CD4-positive, alpha-beta T cell (primary cell): ENCODE measurements around the gene BIN2. TPM values are rescaled to one million over a fixed set of nuclear protein-coding genes. Genes with fewer than 3 reads are reported as not detected.

Source experiments
- ATAC-seq: fragments of 200-7000 bp; cut with Tn5 transposase; one replicate; pipeline ENCODE4 v1.10.0; 2022; ENCODE audit warnings: mild to moderate bottlenecking; ENCODE audit not compliant: poor library complexity
- CTCF ChIA-PET: fragments of 350-600 bp; sonication (Branson Sonifier 250); formaldehyde crosslinking; loops from one replicate; lab custom pipeline; 2021; ENCODE audit warnings: antibody characterized with exemption, inconsistent platforms; lab: Charles Lee
- POLR2A ChIA-PET: fragments of 350-600 bp; sonication (Branson Sonifier 250); formaldehyde crosslinking; loops from one replicate; lab custom pipeline; 2021; ENCODE audit warnings: antibody characterized with exemption, inconsistent platforms; lab: Charles Lee
- DNase-seq, 14 experiments: peaks; one replicate each; pipeline ENCODE4 v3.0.0-alpha.2; 2013 to 2020; ENCODE audit warnings: mixed read lengths in 2 of 14
- H3K27ac ChIP-seq, 2 donors: one replicate each; pipeline versions ENCODE4 v1.5.1 to v1.7.0; 2013; ENCODE audit warnings: low read length in 2 of 2, low read depth in 1 of 2, mild to moderate bottlenecking in 1 of 2
- H3K27me3 ChIP-seq, 2 experiments: 1 replicate in 1 of 2; 2 replicates in 1 of 2; pipeline versions ENCODE4 v1.6.1 to v1.7.0; 2013; ENCODE audit warnings: low read length in 2 of 2, control low read depth in 1 of 2, mild to moderate bottlenecking in 1 of 2, moderate library complexity in 1 of 2; ENCODE audit not compliant: insufficient read depth in 2 of 2, control insufficient read depth in 1 of 2
- H3K36me3 ChIP-seq: one replicate; pipeline ENCODE4 v1.6.1; 2013; ENCODE audit warnings: low read length, control low read depth; ENCODE audit not compliant: insufficient read depth
- H3K4me1 ChIP-seq: one replicate; pipeline ENCODE4 v1.6.1; 2013; ENCODE audit warnings: low read length, control low read depth; ENCODE audit not compliant: insufficient read depth
- H3K4me3 ChIP-seq: one replicate; pipeline ENCODE4 v1.5.1; 2013; ENCODE audit warnings: mild to moderate bottlenecking, low read length, moderate library complexity
- H3K9me3 ChIP-seq, 2 experiments: 1 replicate in 1 of 2; 2 replicates in 1 of 2; pipeline versions ENCODE4 v1.6.1 to v1.7.0; 2013; ENCODE audit warnings: low read length in 2 of 2, mild to moderate bottlenecking in 2 of 2, control low read depth in 1 of 2, moderate library complexity in 1 of 2; ENCODE audit not compliant: control insufficient read depth in 1 of 2, insufficient read depth in 1 of 2
- H3K27ac Mint-ChIP-seq: one replicate; pipeline ENCODE4 v1.8.0; 2020; ENCODE audit warnings: mixed read lengths
- H3K27me3 Mint-ChIP-seq: one replicate; pipeline ENCODE4 v1.8.0; 2021; ENCODE audit warnings: mixed read lengths
- H3K36me3 Mint-ChIP-seq: one replicate; pipeline ENCODE4 v1.8.0; 2021; ENCODE audit warnings: low read depth, mixed read lengths
- H3K4me1 Mint-ChIP-seq: one replicate; pipeline ENCODE4 v1.8.0; 2021; ENCODE audit warnings: low read depth, mixed read lengths
- H3K4me3 Mint-ChIP-seq: one replicate; pipeline ENCODE4 v1.8.0; 2020; ENCODE audit warnings: mild to moderate bottlenecking, mixed read lengths
- H3K9me3 Mint-ChIP-seq: one replicate; pipeline ENCODE4 v1.8.0; 2020; ENCODE audit warnings: mixed read lengths
- CTCF ChIP-seq: fragments of 200-600 bp; IDR thresholded peaks from one replicate; pipeline ENCODE4 v1.8.0; 2022; ENCODE audit warnings: antibody characterized with exemption, mild to moderate bottlenecking
- intact Hi-C, 2 experiments: fragments of 100-400 bp; cut with DNase I in 1 of 2; cut with micrococcal nuclease in 1 of 2; formaldehyde crosslinking; loops; one replicate each; pipeline versions ENCODE4 v1.15.1 to v1.9.0; 2023 to 2025; cut with DNase I, micrococcal nuclease
- total RNA-seq, 174 experiments: library from RNA in 2 of 174; stranded (reverse) in 2 of 174; gene quantifications; one replicate each; pipeline ENCODE4 v1.2.3 and lab custom pipeline; 2021 to 2026

BIN2 gene
- total RNA-seq, 2 experiments from 2014 or later = 127 to 138 TPM

- Histone ChIP-seq H3K27ac (no peak overlapping the region), H3K27me3 (no peaks in the 10 kb centered on the region), H3K4me3 (no peak overlapping the region), H3K36me3 (no peaks in the 10 kb centered on the region), H3K4me1 (peaks cover 2% of the 10 kb centered on the region), H3K9me3 (no peaks in the 10 kb centered on the region)
- Mint-ChIP-seq H3K9me3 (no peaks in the 10 kb centered on the region), H3K36me3 (no peaks in the 10 kb centered on the region), H3K4me1 (peaks cover 4% of the 10 kb centered on the region), H3K27ac (no peak overlapping the region), H3K27me3 (no peaks in the 10 kb centered on the region), H3K4me3 (no peak overlapping the region)
- intact Hi-C loops = loop anchor here in 1 of 2 experiments (10.0 kb wide), 1 partner anchor 430 kb away; no protein-coding TSS in a partner anchor
- TF ChIP-seq CTCF = no peak
- ATAC-seq = no peak
- ChIA-PET CTCF (interaction anchor here (1.1 kb wide), 1 partner anchor 87 kb away, joined by 3 read pairs; no protein-coding TSS in a partner anchor), POLR2A (interaction anchor here (1.4 kb wide), 1 partner anchor 9 kb away, joined by 5 read pairs; no protein-coding TSS in a partner anchor)
- DNase-seq = no peak
These were observed 69.4 kb downstream of the BIN2 start for GRCh38 chr12:51254536-51254935.

- ChIA-PET POLR2A (interaction anchor here (1.0 to 2.5 kb wide), 3 partner anchors 9 to 88 kb away, joined by 3 to 18 read pairs (median 7); partner anchors contain the start of gene DAZAP2), CTCF (interaction anchor here (1.4 kb wide), 1 partner anchor 8 kb away, joined by 4 read pairs; no protein-coding TSS in a partner anchor)
- Histone ChIP-seq H3K9me3 (no peaks in the 10 kb centered on the region), H3K36me3 (no peaks in the 10 kb centered on the region), H3K4me3 (no peak overlapping the region), H3K27ac (no peak overlapping the region), H3K4me1 (peaks cover 12% of the 10 kb centered on the region), H3K27me3 (no peaks in the 10 kb centered on the region)
- no peak overlapping the region for H3K4me3 Mint-ChIP-seq
- intact Hi-C loops = loop anchor here in 1 of 2 experiments (10.0 kb wide), 1 partner anchor 428 kb away; no protein-coding TSS in a partner anchor
- no peaks in the 10 kb centered on the region for H3K36me3 Mint-ChIP-seq
- H3K9me3 Mint-ChIP-seq = no peaks in the 10 kb centered on the region
- H3K4me1 Mint-ChIP-seq = peaks cover 7% of the 10 kb centered on the region
- ATAC-seq (no peak), DNase-seq (no peak)
- H3K27ac Mint-ChIP-seq = no peak overlapping the region
- no peaks in the 10 kb centered on the region for H3K27me3 Mint-ChIP-seq
- TF ChIP-seq CTCF = no peak
These were observed 70.7 kb downstream of the BIN2 start for GRCh38 chr12:51253276-51253675.

DNA sequence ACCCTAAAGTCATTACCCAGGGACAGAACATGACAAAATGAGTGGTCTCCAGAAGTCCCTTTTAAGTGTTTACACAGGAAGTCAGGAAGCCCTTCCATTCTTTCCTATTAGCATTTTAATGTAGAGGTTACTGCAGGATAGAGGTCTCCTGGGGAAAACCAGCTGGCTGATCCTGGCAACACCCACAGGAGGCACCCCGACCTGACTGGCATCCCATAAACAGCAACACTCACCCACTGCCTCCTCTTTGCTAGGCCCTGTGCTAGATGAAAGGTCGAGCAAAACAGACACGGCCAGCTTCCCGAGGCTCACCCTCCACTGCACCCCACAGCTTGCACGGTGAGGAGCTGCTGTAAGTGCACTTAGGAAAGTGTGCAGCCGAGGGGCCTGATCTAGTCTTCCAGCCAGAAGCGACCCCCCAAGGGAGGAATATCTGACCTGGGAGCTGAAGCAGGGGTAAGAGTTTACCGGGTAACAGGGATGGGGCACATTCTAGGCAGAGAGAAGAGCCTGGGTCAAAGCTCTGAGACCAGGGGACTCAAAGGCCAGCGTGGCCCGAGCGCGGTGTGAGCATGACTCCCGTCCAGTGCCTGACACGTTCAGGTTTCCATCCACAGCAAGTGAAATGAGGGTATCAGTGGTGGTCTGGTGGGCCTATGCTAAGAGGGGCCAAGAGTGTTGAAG is 76.3 kb downstream of the BIN2 start:
- Mint-ChIP-seq H3K4me3 (peak overlapping the region; percentile 6), H3K9me3 (no peaks in the 10 kb centered on the region), H3K27ac (peak overlapping the region; percentile 84), H3K27me3 (no peaks in the 10 kb centered on the region), H3K4me1 (peaks cover 56% of the 10 kb centered on the region), H3K36me3 (peaks cover 34% of the 10 kb centered on the region)
- H3K36me3 ChIP-seq = peaks cover 16% of the 10 kb centered on the region
- ChIA-PET CTCF (no interaction called here), POLR2A (interaction anchor here (0.7 to 3.2 kb wide), 3 partner anchors 8 to 30 kb away, joined by 3 to 29 read pairs (median 4); partner anchors contain the start of genes DAZAP2 and POU6F1)
- peak overlapping the region; percentile 9 to 50 for H3K27ac ChIP-seq
- intact Hi-C loops = loop anchor here in 1 of 2 experiments (10.0 kb wide), 1 partner anchor 483 kb away; the partner anchor contains the start of gene ATF1
- no peaks in the 10 kb centered on the region for H3K27me3 ChIP-seq
- H3K9me3 ChIP-seq = no peaks in the 10 kb centered on the region
- peaks cover 43% of the 10 kb centered on the region for H3K4me1 ChIP-seq
- no peak for TF ChIP-seq CTCF
- DNase-seq = no peak
- H3K4me3 ChIP-seq = no peak overlapping the region
- no peak for ATAC-seq
